Choroid plexus epithelial cell (primary cell): ENCODE data around the gene ADGRF5.

ENCODE experiments used
- DNase-seq: peaks from one replicate; pipeline ENCODE4 v3.0.0-alpha.2; 2010; ENCODE audit warnings: low read depth
- H3K4me3 ChIP-seq: 2 replicates; pipeline ENCODE4 v1.5.1; 2011; ENCODE audit warnings: low read depth, mild to moderate bottlenecking, control low read depth, low read length, moderate library complexity
- TF ChIP-seq, protein P1 (sequence below): conservative IDR thresholded peaks from 2 replicates; pipeline ENCODE4 v1.5.1; 2011; ENCODE audit warnings: low read depth, mild to moderate bottlenecking, control low read depth, inconsistent platforms, low read length, moderate library complexity

ADGRF5 gene

DNA sequence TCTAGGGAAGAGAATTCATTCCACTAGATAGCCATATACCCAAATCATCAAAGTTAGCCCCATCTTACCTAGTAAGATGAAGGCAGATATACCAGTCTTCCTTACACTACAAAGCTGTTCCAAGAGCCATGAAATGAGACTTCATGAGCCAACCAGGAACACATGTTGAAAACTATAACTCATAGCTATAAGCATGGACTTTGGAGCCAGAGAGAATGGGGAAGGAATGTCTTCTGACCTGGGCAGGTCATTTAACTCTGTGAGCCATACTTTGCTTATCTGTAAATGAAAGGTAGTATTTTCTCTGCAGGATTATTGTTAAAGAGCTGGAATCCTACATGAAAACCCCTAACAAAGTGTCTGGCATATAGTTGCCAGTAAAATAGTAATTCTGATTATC is 27.3 kb downstream of the ADGRF5 start:
- DNase-seq, result no peak
- H3K4me3 ChIP-seq, result no peak overlapping the region
- TF ChIP-seq, protein P1, sequence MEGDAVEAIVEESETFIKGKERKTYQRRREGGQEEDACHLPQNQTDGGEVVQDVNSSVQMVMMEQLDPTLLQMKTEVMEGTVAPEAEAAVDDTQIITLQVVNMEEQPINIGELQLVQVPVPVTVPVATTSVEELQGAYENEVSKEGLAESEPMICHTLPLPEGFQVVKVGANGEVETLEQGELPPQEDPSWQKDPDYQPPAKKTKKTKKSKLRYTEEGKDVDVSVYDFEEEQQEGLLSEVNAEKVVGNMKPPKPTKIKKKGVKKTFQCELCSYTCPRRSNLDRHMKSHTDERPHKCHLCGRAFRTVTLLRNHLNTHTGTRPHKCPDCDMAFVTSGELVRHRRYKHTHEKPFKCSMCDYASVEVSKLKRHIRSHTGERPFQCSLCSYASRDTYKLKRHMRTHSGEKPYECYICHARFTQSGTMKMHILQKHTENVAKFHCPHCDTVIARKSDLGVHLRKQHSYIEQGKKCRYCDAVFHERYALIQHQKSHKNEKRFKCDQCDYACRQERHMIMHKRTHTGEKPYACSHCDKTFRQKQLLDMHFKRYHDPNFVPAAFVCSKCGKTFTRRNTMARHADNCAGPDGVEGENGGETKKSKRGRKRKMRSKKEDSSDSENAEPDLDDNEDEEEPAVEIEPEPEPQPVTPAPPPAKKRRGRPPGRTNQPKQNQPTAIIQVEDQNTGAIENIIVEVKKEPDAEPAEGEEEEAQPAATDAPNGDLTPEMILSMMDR, result no peak

DNA sequence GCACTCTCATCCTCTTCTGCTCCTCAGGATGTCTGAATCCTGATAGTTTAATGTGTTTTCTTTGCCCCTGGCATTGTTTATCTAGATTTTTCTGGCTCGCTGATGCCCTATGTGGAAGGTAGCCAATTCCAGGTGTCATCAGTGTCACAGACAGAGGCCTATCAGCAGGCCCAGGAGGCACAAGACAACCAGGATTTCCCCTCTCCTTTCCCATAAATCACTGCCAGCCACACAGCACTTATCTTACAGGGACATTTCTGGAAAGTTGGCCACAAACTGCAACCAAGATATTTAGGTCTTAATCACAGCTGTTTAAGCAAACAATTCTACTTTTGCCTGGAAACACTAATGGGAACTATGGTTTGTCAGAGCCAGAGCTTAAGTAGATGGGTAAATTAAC is 28.1 kb downstream of the ADGRF5 start:
- TF ChIP-seq, protein P1, result no peak
- DNase-seq, result no peak
- no peak overlapping the region for H3K4me3 ChIP-seq

DNA sequence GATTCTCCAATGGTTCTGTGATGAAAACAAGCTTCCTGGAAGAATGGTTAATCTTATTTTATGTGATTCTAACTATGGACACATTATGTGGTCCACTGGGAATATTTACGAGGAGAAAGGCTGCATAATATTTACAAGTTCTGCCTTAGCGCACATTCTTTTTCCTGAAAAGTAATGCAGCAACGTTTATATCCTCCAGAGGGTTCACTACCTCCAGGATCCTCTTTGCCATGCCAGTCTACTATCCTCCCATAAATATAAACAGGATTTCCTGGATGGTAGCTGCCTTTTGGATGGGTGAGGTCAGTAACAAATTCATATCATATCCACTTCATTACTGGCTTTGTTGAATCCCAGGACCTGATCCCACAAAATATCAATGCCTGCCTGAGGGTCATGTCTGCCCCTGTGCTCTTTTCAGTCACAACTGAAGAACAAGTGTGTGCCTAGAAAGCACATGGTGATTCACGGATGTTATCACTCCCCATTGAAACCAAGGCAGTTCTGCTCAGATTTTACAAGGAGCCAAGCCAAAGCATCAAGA is 30.4 kb downstream of the ADGRF5 start:
- TF ChIP-seq, protein P1, result no peak
- no peak for DNase-seq
- no peak overlapping the region for H3K4me3 ChIP-seq

DNA sequence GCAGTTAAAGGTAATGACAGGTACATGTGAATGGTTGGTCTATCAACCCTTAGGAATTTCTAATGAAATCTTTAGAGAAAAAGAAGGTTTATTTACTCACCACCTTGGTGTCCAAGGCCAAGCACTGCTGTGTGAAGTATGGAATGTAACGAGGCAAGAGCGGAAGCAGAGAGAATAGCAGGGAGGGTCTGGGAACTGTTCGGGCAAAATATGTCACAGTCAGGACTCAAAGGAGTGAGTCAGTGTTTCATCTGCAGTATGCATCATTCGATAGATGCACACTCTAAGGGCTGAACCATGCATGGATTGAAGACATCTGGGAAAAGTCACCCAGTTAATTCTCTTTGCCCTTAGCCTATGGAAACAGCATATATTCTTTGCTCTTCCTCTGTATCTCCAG is 33.2 kb downstream of the ADGRF5 start:
- peak; percentile 9 for DNase-seq
- H3K4me3 ChIP-seq, result no peak overlapping the region
- TF ChIP-seq, protein P1, result no peak

DNA sequence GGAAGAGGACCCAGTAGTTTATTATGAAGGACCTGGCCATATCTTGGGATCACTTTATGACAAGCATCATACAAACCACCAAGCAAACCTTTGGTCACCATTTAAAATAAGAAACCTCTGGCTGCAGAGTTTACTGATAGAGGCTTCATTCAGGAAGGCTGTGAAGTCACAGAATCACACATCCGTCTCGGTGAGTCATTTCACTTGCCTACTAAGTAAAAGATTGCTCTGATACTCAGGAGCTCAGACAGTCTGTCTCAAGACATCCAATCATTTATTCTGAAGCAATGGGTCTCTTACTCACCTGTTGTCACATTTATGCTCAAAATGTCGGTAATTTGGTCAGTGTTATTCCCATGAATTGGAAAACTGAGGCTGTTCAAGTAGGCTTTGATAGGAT is 33.7 kb downstream of the ADGRF5 start:
- no peak overlapping the region for H3K4me3 ChIP-seq
- TF ChIP-seq, protein P1, result no peak
- peak; percentile 20 for DNase-seq

DNA sequence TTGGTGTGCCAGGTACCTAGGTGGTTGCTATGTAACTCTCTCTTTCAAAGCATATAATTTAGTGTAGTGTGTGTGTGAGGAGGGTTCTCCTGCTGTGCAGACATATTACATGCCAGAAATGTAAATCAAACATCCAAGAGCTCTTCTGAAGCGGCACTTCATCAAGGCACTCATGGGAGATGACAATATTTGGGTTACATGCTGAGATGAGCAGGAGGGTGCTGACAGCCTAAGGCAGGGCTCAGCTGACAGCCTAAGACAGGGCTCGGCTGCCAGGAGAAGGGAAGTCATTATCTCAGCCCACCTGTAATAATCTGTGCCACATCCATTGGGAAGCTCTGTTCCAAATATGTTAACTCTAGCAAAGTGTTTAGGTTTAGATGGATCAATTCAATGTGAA is 39.1 kb downstream of the ADGRF5 start:
- no peak for DNase-seq
- TF ChIP-seq, protein P1, result no peak
- H3K4me3 ChIP-seq, result no peak overlapping the region

DNA sequence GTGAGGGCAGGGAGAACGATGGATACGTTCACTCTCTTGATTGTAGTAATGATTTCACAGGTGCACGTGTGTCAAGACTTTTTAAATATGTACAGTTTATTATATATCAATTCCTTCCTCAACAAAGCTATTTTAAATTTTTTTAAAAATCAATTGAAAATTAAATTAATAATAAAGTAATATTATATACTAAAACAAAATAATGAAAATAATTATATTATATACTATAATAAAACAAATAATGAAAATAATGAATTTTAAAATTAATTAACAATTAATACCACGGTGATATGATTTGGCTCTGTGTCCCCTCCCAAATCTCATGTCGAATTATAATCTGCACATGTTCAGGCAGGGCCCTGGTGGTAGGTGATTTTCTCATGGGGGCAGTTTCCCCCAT is 42.7 kb downstream of the ADGRF5 start:
- no peak overlapping the region for H3K4me3 ChIP-seq
- no peak for DNase-seq

More for the DNA sequence above, 42.7 kb downstream of the ADGRF5 start:
- TF ChIP-seq, protein P1, result no peak
